ENCODE results near the gene FTO. TPM values are rescaled to one million over a fixed set of nuclear protein-coding genes. Genes with fewer than 3 reads are reported as not detected.

Gene FTO
- total RNA-seq, 1 donor = 135 TPM

DNA sequence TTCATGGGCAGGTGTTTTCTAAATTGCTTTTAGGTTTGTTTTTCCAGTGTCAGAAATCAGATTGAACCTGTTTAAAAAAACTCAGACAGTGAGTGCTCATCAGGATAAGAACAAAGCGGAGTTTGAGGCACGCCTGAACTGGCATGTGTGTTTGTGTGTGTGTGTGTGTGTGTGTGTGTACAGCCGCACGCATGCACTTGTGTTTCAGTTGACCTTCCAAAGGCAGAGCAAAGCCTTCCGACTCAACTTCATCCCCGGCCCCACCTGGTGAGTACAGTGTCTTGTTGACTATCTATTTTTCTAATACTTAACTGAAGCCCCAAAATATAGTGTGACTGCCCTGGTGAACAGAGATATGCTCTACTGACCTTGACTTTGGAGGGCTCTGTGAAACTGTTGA, 357.5 kb downstream of the FTO start:
- no peak overlapping the region for H3K4me3 ChIP-seq (ENCODE audit: low read depth, low read length)
- no peak for DNase-seq (ENCODE audit: low read depth)
- TF ChIP-seq, protein P1, sequence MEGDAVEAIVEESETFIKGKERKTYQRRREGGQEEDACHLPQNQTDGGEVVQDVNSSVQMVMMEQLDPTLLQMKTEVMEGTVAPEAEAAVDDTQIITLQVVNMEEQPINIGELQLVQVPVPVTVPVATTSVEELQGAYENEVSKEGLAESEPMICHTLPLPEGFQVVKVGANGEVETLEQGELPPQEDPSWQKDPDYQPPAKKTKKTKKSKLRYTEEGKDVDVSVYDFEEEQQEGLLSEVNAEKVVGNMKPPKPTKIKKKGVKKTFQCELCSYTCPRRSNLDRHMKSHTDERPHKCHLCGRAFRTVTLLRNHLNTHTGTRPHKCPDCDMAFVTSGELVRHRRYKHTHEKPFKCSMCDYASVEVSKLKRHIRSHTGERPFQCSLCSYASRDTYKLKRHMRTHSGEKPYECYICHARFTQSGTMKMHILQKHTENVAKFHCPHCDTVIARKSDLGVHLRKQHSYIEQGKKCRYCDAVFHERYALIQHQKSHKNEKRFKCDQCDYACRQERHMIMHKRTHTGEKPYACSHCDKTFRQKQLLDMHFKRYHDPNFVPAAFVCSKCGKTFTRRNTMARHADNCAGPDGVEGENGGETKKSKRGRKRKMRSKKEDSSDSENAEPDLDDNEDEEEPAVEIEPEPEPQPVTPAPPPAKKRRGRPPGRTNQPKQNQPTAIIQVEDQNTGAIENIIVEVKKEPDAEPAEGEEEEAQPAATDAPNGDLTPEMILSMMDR (IDR thresholded peaks at IDR 0.05; ENCODE audit: insufficient read depth, low read length) = no peak

DNA sequence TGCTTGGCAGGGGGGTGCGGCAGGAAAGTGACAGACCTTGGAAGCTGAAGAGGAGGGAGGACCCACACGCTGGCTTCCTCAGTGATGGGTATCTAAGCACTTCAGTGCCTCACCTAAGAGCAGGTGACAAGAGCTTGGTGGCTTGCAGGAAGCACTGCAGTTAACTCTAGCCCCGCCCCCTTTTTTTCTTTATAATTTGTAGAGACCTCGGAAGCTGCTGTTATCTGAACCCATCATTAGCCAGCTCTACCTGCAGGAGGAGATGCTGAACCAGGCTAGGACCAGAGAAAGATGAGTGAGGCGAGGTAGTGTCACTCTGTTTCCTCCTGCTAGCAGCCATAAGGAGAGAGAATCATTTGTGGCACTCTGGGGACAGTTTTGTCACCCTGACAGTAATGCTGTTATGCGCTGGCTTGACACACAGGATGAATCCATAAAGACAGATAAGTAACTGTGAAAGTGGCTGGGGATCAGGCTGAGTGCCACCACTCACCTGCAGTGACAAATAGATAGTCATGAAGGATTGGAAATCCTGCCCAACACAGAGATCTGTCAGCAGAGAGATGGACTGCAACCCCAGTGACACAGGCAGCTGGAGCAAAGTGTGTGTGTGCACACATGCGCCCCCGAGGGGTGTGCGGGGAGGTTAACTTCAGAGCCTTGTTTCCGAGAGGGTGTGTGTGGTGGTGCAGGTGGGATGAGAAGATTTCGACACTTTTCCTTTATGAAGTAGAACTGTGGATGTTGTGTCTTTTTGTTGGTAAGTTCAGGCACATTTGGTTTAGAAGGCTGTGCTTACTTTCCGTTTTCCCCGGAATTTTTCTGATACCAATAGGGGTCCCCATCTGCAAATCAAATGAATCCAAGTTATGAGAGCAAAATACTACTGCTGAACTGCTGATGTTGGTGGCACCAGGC, 358.7 kb downstream of the FTO start:
- TF ChIP-seq, protein P1 (IDR thresholded peaks at IDR 0.05; ENCODE audit: insufficient read depth, low read length) = no peak
- no peak overlapping the region for H3K4me3 ChIP-seq (ENCODE audit: low read depth, low read length)

DNA sequence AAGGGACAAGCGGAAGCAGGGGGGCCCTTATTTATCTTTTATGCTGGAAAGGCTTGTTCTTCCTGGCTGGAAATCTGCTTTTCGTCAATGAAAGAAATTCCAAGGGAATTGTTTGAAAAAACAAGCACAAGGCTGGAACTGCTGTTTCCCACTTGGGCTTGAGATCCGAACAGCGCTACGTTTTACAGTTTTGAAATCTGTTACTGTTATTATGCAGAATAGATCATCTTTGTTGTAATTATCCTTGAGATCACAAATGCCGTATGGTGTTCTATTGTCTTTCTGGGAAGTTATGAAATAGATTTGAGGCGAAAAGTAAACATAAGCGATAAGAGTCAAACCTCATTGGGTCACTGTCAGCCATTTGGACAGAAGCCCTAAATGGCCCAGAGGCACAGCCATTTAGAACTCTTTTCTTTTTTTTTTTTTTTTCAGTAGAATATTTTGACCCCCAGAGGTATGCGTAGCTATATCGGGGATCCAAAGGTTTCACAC, 359.4 kb downstream of the FTO start:
- H3K4me3 ChIP-seq (ENCODE audit: low read depth, low read length) = no peak overlapping the region
- DNase-seq (ENCODE audit: low read depth) = no peak
- TF ChIP-seq, protein P1 (IDR thresholded peaks at IDR 0.05; ENCODE audit: insufficient read depth, low read length) = no peak

More for the DNA sequence above, 358.7 kb downstream of the FTO start:
- DNase-seq (ENCODE audit: low read depth) = no peak

DNA sequence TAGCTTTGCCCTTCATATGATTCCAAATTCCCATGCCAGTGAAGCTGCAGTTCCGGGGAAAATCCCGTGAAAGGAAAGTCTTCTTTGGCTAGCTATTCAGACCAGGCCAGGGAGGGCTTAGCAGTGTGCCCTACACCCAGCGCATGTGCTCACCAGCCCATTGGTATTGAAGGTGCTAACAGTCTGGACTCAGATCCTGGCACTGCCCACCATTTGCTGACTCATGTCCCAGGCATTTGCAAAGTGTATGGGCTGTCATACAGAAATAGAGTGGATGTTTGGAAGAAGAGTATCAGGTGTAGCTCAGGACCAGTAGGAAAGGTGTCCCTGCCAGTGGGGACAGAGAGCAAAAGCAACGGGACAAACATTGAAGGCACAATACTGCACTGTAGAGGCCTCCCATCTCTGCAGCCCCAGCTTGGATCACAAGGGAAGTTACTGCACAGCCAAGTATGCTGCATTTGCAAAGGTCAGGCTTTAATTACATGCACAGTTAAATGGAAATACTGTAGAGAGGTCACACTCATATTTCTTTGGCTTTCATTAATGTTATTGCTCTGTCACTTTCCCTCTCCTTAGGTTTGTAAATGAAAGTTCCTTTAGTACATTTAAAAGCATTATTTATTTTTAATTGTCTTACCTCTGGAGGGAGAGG, 362.6 kb downstream of the FTO start:
- TF ChIP-seq, protein P1 (IDR thresholded peaks at IDR 0.05; ENCODE audit: insufficient read depth, low read length) = no peak
- no peak overlapping the region for H3K4me3 ChIP-seq (ENCODE audit: low read depth, low read length)
- no peak for DNase-seq (ENCODE audit: low read depth)

DNA sequence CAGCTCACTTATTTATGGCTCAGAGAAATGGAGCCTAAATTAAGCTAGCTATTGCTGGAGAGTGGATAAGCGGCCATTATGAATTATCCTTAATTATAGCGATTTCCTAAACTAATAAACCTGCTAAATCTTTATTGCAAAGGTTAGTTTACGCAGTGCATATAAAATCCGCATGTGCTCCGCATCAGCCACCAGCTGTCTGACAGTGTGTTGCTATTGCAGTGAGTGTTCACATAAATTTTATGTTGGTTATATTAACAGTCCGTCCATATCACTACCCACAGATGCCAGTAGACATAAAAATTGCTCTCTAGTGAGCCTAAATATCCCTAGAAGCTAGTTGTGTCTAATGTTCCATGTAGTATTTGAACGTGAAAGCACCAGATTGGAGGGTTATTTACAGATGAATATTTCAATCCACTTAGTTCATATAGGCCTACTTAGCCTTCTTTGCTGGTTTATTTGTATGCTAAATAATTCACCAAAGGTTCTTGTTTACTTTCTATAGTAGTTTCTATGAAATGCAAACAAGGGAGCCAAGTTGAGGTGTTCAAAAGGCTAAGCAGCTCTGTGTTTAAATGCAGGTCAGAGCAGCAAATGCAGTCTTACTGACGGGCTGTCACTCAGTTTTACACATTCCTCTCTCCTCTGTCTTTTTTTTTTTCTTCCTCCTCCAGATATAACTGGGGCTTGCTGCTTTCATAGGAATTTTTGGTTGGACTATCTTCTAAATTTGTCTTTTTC, 363.5 kb downstream of the FTO start:
- TF ChIP-seq, protein P1 (IDR thresholded peaks at IDR 0.05; ENCODE audit: insufficient read depth, low read length) = no peak
- no peak for DNase-seq (ENCODE audit: low read depth)

DNA sequence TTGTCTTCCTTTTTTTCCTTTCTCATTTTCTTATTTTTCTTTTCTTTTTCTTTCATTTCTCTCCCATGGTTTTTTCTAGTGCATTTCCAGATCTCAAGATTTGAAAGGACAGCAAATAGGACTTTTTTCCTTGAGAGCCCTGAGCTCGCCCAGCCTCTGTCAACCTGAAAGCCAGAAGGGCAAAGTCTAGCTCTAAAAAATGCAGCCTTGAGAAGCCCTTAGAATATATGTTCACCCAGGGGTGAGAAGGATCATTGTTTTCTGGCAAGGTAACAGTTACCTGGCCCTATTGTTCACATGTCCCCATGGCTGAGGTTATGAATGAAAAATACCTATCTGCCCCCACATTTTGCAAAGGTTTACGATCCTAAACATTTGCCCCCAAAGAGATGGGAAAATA, 364.3 kb downstream of the FTO start:
- TF ChIP-seq, protein P1 (IDR thresholded peaks at IDR 0.05; ENCODE audit: insufficient read depth, low read length) = no peak
- no peak overlapping the region for H3K4me3 ChIP-seq (ENCODE audit: low read depth, low read length)
- DNase-seq (ENCODE audit: low read depth) = no peak

More for the DNA sequence above, 363.5 kb downstream of the FTO start:
- H3K4me3 ChIP-seq (ENCODE audit: low read depth, low read length) = no peak overlapping the region

Measured in fibroblast of the aortic adventitia (primary cell).